Measurements from ENCODE around the gene HIGD1A. TPM values are rescaled to one million over a fixed set of nuclear protein-coding genes. Genes with fewer than 3 reads are reported as not detected.

Gene HIGD1A
- total and polyA plus RNA-seq, 2 of the 4 experiments (the other 2 are of a cell fraction): 86.6 to 137 TPM

DNA sequence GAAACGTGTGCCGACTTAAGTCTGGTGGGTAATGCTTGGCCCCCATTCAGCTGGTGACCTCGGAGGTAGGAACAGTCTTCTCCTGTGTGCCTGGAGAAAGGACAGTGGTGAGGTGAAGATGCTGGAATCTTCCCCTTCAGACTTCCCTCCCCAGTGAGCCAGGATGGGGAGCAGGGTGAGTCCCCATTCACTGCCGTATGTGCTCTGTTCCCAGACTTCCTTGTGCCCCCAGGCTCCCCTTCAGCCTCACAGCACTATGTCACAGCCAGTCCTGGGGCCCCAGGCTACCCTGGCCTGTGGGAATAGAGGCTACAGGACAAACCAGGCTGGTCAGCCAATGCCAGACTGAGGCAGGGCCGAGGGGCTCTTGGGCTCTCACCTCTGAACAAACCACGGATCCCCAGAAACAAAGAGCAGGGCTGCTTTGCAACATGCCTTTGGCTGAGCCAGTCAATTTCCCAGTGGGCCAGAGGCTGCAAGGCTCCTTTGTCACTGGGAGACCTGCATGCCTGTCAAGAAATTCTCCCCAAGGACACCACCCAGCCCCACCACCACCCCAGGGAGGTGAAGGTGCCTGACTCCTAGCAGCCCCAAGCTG, 69.9 kb downstream of the HIGD1A start:
- in situ Hi-C loops (cut with MboI; ENCODE audit: low sequenced_read_pairs): no loop called here
- BruUV-seq (replicated peaks): no TSS peak

More for the DNA sequence above, 69.9 kb downstream of the HIGD1A start:
- TF ChIP-seq FOS (IDR thresholded peaks at IDR 0.05; ENCODE audit: low read depth, low read length) (no peak), RCOR1 (IDR thresholded peaks at IDR 0.05; ENCODE audit: insufficient replicate concordance, low read length) (no peak), CTCF (conservative IDR thresholded peaks at IDR 0.05; ENCODE audit: low read depth, low read length) (no peak)
- dilution Hi-C loops (cut with HindIII; ENCODE audit: low sequenced_read_pairs, unreplicated experiment) (no loop called here), intact Hi-C loops (cut with micrococcal nuclease) (no loop called here)
- Histone ChIP-seq H4K5ac (ENCODE audit: low read depth, low read length) (no peak overlapping the region), H2BK15ac (ENCODE audit: low read depth, low read length) (no peak overlapping the region), H2AK9ac (replicated peaks; ENCODE audit: low read depth, low read length, poor library complexity) (no peak overlapping the region), H2BK20ac (ENCODE audit: low read depth, low read length) (no peak overlapping the region), H3K79me1 (ENCODE audit: low read depth in 1 of 2, low read length in 2 of 2) (no peaks in the 10 kb centered on the region), H3K4me1 (ENCODE audit: control insufficient read depth, insufficient read depth, low read length) (no peaks in the 10 kb centered on the region), H3K9me3 (ENCODE audit: control insufficient read depth, insufficient read depth, low read length) (0 out of 2 replicates have a peak, but pooled peaks cover under 1% of the 10 kb centered on the region), H4K91ac (ENCODE audit: insufficient read depth, low read depth, low read length) (no peak overlapping the region), H3K56ac (ENCODE audit: extremely low read depth, insufficient read depth, low read length) (no peak overlapping the region), H2BK5ac (ENCODE audit: low read depth, low read length, poor library complexity, severe bottlenecking) (no peak overlapping the region), H3K14ac (replicated peaks; ENCODE audit: low read depth, low read length) (no peak overlapping the region), H2AFZ (replicated peaks; ENCODE audit: low read length, poor library complexity) (no peak overlapping the region), H3K36me3 (ENCODE audit: control insufficient read depth, insufficient read depth, low read length) (no peaks in the 10 kb centered on the region), H3K4ac (ENCODE audit: low read depth, low read length) (no peak overlapping the region), H3K23ac (ENCODE audit: low read depth, low read length) (no peak overlapping the region), H3K27ac (ENCODE audit: insufficient read depth, low read length) (no peak overlapping the region), H3K4me2 (ENCODE audit: low read depth, low read length) (no peak overlapping the region), H3K27me3 (ENCODE audit: control insufficient read depth, insufficient read depth, low read length) (peaks cover 47% of the 10 kb centered on the region), H2BK120ac (ENCODE audit: low read depth, low read length) (no peak overlapping the region), H2AK5ac (ENCODE audit: low read depth, low read length) (no peak overlapping the region), H4K20me1 (ENCODE audit: insufficient read depth, low read length) (no peaks in the 10 kb centered on the region), H3K9ac (ENCODE audit: low read depth, low read length) (no peak overlapping the region), H4K8ac (ENCODE audit: low read depth in 2 of 2, low read length in 2 of 2) (no peak overlapping the region), H3K4me3 (ENCODE audit: insufficient read depth, low read depth, low read length) (no peak overlapping the region), H3K9me1 (ENCODE audit: insufficient read depth, low read length) (no peaks in the 10 kb centered on the region), H3K18ac (ENCODE audit: low read depth, low read length) (no peak overlapping the region)
- POLR2A ChIA-PET (ENCODE audit: unreplicated experiment): no interaction called here
- CTCF ChIA-PET: no interaction called here
- DNase-seq (no peak), ATAC-seq (ENCODE audit: low read depth) (no peak)
- WGBS, 2 experiments (ENCODE audit: extremely low coverage in 2 of 2, insufficient read length in 1 of 2): 61% methylated on average over 2 of the region's 6 CpGs; no CpG with 5 or more reads in 1 of the 2 experiments

All from IMR-90 (cell line).